BJ (cell line): Measurements from ENCODE around the gene POPDC2. TPM values are rescaled to one million over a fixed set of nuclear protein-coding genes. Genes with fewer than 3 reads are reported as not detected.

Experiments
- CTCF ChIA-PET: fragments of 350-600 bp; formaldehyde crosslinking; extraction: SDS; loops from one replicate; lab custom pipeline; 2021; ENCODE audit warnings: antibody characterized with exemption, inconsistent platforms; lab: Yijun Ruan, JAX
- POLR2A ChIA-PET: fragments of 300-600 bp; sonication (Branson Sonifier 250); formaldehyde crosslinking; extraction: SDS; loops from one replicate; lab custom pipeline; 2021; ENCODE audit warnings: antibody characterized with exemption; lab: Charles Lee
- DNase-seq: peaks from one replicate; pipeline ENCODE4 v3.0.0-alpha.2; 2011; ENCODE audit warnings: low read depth
- H3K27me3 ChIP-seq: 2 replicates; pipeline ENCODE4 v1.6.0; 2011; ENCODE audit warnings: low read length; ENCODE audit not compliant: control insufficient read depth, insufficient read depth
- H3K36me3 ChIP-seq: 2 replicates; pipeline ENCODE4 v1.5.1; 2011; ENCODE audit warnings: low read length; ENCODE audit not compliant: control insufficient read depth, insufficient read depth
- H3K4me3 ChIP-seq: 2 replicates; pipeline ENCODE4 v1.5.1; 2011; ENCODE audit warnings: low read depth, mild to moderate bottlenecking, control low read depth, low read length
- CTCF ChIP-seq: IDR thresholded peaks from 2 replicates; pipeline ENCODE4 v1.5.1; 2011; ENCODE audit warnings: low read depth, mild to moderate bottlenecking, control low read depth, inconsistent platforms, low read length, moderate library complexity; ENCODE audit not compliant: insufficient read depth
- polyA plus RNA-seq: library from polyadenylated mRNA; depleted of rRNA; stranded (reverse); fragments of >200 nt; gene quantifications from 2 replicates; pipeline ENCODE4 v1.2.3, GENCODE V29; 2011

The POPDC2 gene
- polyA plus RNA-seq, 1 experiment, result 2.3 TPM

- ChIA-PET POLR2A (interaction anchor here (0.6 kb wide), 1 partner anchor 13 kb away, joined by 4 read pairs; no protein-coding TSS in a partner anchor), CTCF (interaction anchor here (1.5 to 1.8 kb wide), 3 partner anchors 28 to 150 kb away, joined by 3 to 6 read pairs (median 5); no protein-coding TSS in a partner anchor)
- Histone ChIP-seq H3K27me3 (no peaks in the 10 kb centered on the region), H3K4me3 (peak overlapping the region; percentile 66), H3K36me3 (peaks cover 1% of the 10 kb centered on the region)
- no peak for DNase-seq
- TF ChIP-seq CTCF, result no peak
Measured at GRCh38 chr3:119676020-119676419, 15.6 kb upstream of the POPDC2 start.

- ChIA-PET CTCF (interaction anchor here (0.7 to 1.8 kb wide), 3 partner anchors 29 to 176 kb away, joined by 3 to 6 read pairs (median 5); no protein-coding TSS in a partner anchor), POLR2A (interaction anchor here (0.6 kb wide), 1 partner anchor 13 kb away, joined by 4 read pairs; no protein-coding TSS in a partner anchor)
- DNase-seq, result no peak
- Histone ChIP-seq H3K27me3 (no peaks in the 10 kb centered on the region), H3K36me3 (peaks cover 1% of the 10 kb centered on the region), H3K4me3 (no peak overlapping the region)
- no peak for TF ChIP-seq CTCF
Measured at GRCh38 chr3:119675188-119675874, 14.9 kb upstream of the POPDC2 start.

GRCh38 chr3:119673875-119674274, 13.5 kb upstream of the POPDC2 start:
- no peaks in the 10 kb centered on the region for H3K27me3 ChIP-seq
- no peak for TF ChIP-seq CTCF
- CTCF ChIA-PET, result no interaction called here
- POLR2A ChIA-PET, result no interaction called here
- no peak overlapping the region for H3K4me3 ChIP-seq
- peaks cover 1% of the 10 kb centered on the region for H3K36me3 ChIP-seq
- DNase-seq, result no peak

GRCh38 chr3:119672776-119673175, 12.4 kb upstream of the POPDC2 start:
- no peak overlapping the region for H3K4me3 ChIP-seq
- H3K27me3 ChIP-seq, result no peaks in the 10 kb centered on the region
- no peak for TF ChIP-seq CTCF
- peaks cover 1% of the 10 kb centered on the region for H3K36me3 ChIP-seq
- DNase-seq, result no peak
- ChIA-PET POLR2A (interaction anchor here (1.0 kb wide), 1 partner anchor 362 kb away, joined by 3 read pairs; no protein-coding TSS in a partner anchor), CTCF (interaction anchor here (0.7 to 1.5 kb wide), 4 partner anchors 8 to 23 kb away, joined by 3 to 7 read pairs (median 4); no protein-coding TSS in a partner anchor)

- no peak for DNase-seq
- H3K36me3 ChIP-seq, result peaks cover 1% of the 10 kb centered on the region
- TF ChIP-seq CTCF, result no peak
- H3K27me3 ChIP-seq, result no peaks in the 10 kb centered on the region
- H3K4me3 ChIP-seq, result no peak overlapping the region
- CTCF ChIA-PET, result no interaction called here
- POLR2A ChIA-PET, result no interaction called here
Measured at GRCh38 chr3:119669906-119670570, 9.6 kb upstream of the POPDC2 start.
